Activated CD8-positive, alpha-beta memory T cell treated with anti-CD3 and anti-CD28 coated beads for 48 hours (primary cell): ENCODE data around the gene VPS51.
"Not testable (repeated sequence)": the region's sequence is repeated elsewhere in the genome, so short reads cannot be mapped to it uniquely, and the experiment has no call there.

Experiments used
- DNase-seq, 3 experiments: peaks; one replicate each; pipeline ENCODE4 v3.0.0-alpha.2; 2020; ENCODE audit warnings: low read depth in 2 of 3, low spot score in 2 of 3

The VPS51 gene

DNA sequence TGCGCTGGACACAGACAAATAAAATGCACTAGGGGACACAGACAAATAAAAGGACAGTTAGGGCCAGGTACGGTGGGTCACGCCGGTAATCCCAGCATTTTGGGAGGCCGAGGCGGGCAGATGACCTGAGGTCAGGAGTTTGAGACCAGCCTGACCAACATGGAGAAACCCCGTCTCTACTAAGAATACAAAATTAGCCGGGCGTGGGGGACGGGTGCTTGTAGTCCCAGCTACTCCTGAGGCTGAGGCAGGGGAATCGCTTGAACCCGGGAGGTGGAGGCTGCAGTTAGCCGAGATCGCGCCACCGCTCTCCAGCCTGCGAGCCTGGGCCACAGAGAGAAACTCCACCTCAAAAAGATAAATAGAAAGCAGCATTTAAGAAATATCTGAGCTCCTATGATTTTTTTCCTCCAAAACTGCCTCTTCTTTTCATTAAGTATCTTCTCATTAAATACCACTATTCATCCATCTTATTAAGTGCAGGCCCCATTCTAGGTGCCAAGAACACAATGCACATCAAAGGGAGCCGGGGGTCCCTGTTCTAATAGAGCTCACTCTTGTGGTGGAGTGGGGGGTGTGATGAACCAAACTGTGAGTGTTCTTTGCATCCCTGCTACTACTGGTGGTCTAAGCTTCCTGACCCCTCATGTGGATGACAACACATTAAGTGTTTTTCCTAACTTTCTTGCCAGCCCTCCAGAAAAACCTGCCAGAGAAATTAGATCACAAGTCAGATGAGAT, 22.3 kb downstream of the VPS51 start:
- DNase-seq, result no peak

DNA sequence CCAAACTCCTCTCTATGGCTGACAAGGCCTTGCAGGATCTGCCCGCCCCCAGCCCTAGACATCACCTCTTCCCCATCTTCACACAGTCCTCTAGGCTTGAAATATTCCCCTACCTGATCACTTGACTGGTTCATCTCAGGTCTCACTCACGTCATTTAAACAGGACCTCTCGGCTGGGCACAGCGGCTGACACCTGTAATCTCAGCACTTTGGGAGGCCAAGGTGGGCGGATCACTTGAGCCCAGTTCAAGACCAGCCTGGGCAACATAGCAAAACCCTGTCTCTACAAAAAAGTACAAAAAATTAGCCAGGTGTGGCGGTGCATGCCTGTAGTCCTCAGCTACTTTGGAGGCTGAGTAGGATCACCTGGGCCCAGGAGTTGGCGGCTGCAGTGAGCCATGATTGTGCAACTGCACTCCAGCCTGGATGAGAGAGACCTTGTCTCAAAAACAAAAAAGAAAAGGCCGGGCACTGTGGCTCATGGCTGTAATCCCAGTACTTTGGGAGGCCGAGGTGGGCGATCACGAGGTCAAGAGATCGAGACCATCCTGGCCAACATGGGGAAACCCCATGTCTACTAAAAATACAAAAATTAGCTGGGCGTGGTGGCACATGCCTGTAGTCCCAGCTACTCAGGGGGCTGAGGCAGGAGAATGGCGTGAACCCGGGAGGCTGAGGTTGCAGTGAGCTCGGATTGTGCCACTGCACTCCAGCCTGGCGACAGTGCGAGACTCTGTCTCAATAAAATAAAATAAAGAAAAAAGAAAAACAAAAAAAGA, 23.1 kb downstream of the VPS51 start:
- DNase-seq, result not testable (repeated sequence)

DNA sequence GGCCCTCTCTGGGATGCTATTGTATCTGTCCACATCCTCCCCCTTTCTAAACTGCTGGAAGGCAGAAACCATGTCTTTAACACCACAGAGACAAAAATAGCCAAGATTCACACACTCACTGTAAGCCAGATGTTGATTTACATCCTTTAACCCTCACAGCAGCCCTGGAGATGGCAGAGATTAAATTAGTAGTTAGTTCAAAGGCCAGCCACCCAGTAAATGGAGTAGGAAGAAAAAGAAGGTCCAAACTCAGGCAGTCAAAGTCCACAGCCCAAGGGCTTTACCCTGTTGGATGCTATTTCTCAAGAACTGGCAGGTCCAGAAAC, 23.6 kb downstream of the VPS51 start:
- DNase-seq, result no peak

DNA sequence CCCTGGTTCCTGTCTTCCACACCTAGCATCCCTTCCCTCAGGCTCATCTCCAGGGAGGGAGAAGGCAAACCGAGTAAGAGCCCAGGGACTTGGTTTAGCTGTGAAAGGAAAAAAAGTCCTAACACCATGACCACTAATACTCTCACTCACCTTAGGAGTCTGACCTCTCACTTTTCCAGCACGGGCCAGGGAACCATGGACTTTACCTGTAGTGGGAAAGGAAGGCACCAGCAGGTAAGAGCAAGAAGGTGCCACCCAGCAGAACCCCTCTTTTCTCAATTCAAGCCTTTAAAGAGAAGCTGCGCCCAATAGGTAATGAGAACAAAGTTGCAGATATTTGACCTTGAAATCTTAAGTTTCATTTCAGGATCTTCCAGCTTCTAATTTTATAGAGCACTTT, 24.8 kb downstream of the VPS51 start:
- DNase-seq, result no peak

DNA sequence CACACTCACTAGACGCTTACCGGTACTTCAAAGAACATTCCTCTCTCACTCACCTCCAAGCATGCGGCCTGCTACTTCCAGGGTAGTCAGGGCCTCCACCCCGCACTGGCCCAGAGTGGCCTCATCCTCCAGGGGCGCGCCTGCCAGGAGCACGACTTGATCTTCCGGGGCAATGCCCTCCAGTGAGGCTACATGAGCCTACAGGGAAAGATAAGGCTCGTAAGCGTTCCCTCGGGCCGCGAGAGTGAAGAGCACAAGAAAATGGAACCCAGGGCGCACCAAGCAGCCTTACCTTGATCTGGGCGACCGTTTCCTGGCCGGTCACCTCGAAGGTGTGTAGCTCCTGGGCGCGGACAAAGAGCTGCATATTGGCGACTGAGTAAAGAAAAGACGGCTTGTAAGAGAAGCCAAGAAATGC, 25.4 kb downstream of the VPS51 start:
- no peak for DNase-seq

DNA sequence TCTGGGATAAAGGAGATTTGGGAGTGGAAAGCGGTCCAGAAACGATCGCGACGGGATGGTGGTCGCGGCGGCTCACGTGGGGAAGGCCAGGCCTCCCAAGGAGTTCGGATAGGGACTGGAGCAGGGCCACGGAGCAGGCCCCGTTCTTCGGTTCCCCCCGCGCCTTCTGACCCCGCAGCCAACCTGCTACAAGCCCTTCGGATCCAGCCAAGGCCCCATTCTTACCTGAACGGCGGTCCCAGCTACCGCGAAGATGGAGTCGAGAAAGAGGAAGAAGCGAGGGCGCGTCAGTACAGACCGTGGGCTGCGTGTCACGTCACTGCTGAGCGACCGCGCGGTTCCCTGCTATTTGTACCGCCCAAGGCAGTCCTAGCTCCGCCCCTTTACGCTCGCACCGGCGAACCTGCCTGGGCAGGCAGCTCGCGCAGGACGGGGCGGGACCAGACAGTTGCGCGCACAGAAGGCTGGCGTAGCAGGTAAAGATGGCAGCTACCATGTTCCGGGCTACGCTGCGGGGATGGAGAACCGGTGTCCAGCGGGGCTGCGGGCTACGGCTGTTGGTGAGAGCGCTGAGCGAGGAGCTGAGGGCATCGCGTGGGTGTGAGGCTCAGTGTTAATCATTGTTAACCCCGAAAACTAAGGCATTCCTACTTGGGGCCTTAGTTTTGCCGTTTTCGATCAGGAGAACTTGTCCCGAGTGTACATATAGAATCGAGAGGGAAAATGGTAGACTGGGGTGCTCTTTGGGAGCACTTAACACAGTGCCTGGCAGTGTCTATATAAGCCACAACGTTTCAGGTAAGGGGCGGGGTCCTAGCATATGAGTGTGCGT, 26.1 kb downstream of the VPS51 start, which contains the start of the genes FAU and MRPL49:
Gene FAU, minus strand, starts transcription at position 270 of the 832 bp plus-strand sequence. CDS start 321 bp downstream, outside the sequence.
Gene MRPL49, plus strand, starts transcription at position 457 of the 832 bp plus-strand sequence. Its CDS starts 26 bp downstream, at position 483.
- peak; percentile 92 to 96 (median 94) for DNase-seq

DNA sequence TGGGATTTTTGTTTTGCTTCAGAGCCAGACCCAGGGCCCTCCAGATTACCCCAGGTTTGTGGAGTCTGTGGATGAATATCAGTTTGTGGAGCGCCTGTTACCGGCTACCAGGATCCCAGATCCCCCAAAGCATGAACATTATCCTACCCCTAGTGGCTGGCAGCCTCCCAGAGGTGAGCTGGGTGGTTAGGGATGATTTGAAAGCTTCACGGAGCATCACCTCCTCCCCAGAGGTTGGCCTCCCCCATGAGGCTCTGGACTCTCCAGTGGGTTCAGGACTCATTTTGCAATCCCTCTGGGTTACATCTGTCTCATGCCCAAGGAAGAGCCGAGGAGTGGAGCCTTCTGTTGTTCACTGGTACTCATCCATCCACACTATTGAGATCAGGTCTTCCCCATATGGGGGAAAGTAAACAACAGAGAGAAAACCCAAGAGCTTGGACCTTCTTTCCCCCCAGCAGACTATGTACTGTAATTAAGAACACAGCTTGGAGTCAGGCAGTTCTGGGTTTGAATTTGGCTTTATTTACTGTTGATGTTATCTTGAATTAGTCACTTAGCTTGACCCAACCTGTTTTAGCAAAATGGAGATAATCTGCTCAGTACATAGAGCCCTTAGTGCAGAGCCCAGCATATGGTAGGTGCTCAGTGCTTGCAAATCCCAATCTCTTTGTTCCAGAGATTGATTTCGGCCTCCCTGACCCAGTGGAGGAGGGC, 28.6 kb downstream of the VPS51 start:
- no peak for DNase-seq

DNA sequence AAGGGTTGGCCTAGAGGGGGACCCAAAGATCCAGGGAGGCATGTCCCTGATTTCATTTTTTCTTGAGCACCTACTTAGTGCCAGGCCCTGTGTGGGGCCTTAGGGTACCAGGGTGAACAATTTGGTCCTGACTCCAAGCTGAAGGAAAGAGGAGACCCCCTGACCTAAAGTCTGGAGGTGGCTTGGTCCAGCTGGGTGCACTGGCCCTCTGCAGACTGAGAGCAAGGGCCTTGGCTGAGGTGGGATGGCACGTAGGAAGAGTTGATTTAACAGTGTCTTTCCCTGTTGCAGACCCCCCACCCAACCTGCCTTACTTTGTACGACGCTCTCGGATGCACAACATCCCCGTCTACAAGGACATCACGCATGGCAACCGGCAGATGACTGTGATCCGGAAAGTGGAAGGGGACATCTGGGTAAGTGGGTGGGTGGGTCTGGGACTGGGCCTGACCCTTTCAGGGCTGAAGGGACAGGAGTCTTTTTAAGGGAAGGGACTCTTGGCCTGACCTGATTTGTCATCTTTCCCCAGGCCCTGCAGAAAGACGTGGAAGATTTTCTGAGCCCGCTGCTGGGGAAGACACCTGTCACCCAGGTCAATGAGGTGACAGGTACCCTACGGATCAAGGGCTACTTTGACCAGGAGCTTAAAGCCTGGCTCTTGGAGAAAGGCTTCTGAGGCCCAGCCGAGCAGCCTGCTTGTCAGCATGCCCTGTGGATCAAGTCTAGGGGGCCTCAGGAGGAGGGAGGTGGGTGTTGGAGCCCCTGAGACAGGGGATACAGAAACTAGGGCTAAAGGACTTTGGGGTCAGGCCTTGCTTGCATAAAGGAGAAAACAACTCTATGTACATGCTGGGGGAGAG, 29.4 kb downstream of the VPS51 start:
- DNase-seq, result no peak

DNA sequence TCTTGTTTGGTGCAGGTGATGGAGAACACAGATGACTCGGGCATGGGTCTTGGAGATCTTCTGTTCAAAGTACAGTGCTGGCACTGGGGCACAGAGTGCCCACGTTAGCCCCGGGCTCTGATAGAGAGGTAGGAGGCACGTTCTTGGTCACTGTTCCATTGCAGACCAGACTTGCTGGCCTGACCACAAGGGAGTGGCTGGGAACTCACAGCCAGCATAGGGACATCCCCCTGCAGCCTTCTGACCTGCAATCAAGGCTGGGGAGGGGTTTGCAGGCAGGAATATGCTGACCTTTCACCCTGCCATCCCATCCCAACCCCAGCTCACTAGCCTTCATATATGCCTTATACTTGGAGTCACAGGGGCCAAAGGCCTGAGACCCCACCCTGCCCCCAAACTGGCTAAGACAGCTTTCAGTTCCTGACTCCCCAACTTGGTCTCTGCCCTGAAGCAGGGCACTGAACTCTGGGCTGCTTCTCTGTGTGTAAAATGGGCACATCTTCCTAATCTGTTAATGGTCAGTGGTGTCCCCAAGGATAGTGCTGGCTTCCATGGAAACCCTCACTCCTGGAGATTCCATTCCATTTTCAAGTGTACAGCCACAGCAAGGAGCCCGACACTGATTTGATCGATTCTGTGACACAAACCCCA, 30.7 kb downstream of the VPS51 start:
- DNase-seq, result no peak

DNA sequence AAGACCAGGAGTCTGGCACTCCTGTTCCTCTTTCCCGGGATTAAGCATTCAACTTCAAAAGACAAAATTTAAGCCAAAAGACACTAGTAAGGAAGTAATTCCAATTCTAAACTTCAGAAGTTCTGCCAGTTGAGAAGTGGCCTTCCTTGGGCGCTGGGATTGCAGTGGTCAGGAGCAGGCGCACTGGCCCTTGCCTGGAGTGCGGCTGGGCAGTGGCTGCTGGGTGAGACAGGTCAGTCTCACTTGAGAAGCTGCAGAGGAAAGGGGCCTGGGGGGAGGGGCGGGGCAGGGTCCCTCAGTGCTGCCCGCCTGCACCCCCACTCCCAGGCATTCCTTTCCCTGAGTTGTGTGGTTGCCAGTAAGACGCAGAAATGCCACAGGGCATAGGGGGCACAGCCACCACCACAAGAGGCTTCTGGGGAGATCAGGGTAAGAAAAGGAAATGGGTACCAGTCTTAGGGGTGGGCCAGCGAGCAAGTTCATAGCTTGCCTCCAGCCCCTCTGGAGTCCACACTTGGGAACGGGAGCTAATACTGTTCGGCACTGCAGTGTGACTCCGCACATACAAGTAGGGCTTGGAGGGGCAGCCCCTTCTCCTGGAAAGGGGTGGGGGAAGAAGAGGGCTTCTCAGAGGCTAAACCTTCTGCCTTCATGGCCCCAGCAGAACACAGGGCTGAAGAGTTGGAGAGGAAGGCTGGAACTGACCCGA, 31.6 kb downstream of the VPS51 start:
- no peak for DNase-seq

DNA sequence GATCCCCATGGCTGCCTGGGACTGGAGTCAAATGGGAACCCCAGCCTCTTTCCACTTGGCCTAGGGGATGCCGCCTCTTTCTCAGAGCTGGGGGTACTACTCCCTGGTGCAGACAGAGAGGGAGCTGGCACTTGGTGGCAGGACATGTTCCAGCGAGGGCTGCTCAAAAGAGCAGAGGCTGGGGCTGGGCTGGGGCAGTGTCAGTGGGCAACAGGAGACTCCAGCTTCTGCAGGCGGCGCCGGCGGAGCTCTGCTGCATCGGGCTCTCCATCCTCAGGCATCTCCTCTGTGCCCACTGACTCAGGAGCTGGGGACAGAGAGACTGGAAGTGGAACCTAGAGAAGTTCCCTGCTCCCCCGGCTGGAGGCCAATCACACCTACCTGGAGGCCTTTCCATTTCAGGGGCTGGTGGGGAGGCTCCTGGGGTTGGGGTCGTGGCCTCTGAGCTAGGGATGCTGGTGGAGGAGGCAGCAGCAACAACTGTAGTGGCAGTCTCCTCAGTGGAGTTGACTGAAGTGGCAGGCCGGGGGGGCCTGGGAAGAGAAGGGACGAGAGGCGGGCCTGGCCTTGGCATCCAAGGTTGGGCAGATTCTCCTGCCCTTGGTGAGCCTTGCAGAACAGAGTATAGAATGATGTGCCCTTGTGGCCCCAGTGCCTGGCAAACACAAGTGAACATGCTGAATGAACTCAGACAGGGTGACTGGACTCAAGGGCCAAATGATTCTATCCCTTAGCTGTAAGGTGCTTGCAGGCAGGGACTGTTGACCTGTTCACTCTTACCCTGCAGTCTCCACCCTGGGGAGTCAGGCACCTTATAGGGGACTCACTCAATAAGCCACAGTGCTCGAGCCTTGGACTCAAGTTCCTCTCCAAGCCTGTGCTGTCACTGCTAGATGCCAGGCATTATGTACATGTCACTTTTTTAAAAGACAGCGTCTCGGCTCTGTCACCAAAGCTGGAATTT, 32.5 kb downstream of the VPS51 start:
- DNase-seq, result no peak

DNA sequence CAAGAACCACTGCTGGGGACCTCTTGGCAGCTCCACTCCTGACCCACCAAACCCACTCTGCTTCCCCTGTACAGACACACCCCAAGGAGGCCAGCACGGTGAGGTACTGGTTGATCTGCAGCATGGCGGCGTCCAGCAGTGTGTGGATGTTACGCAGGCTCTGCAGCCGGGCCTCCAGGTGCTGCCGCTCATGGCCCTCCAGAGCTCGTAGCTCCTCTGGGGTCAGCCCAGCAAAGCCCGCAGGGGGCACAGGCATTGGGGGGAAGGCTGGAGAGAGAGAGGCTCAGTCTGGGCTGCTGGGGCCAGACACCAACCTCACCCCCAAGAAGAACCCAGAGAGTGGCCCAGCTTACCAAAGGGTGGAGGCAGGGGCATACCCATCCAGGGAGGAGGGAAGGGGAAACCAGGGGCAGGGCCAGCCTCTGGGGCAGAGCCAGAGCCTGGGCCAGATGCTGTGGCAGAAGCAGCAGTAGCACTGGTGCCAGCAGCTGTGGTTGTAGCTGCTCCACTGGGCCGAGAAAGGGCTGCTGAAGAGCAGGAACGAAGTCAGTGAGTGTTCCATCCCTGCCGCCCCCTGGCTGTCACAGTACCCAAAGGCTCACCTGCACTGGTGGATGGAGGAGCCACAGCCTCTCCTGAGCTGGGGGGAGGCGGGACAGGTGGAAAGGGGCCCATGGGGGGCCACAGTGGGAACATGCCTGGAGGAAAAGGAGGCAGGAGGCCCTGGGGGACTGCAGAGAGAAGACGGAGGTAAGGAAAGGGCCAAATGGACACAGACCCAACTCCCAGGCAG, 33.8 kb downstream of the VPS51 start:
- no peak for DNase-seq

DNA sequence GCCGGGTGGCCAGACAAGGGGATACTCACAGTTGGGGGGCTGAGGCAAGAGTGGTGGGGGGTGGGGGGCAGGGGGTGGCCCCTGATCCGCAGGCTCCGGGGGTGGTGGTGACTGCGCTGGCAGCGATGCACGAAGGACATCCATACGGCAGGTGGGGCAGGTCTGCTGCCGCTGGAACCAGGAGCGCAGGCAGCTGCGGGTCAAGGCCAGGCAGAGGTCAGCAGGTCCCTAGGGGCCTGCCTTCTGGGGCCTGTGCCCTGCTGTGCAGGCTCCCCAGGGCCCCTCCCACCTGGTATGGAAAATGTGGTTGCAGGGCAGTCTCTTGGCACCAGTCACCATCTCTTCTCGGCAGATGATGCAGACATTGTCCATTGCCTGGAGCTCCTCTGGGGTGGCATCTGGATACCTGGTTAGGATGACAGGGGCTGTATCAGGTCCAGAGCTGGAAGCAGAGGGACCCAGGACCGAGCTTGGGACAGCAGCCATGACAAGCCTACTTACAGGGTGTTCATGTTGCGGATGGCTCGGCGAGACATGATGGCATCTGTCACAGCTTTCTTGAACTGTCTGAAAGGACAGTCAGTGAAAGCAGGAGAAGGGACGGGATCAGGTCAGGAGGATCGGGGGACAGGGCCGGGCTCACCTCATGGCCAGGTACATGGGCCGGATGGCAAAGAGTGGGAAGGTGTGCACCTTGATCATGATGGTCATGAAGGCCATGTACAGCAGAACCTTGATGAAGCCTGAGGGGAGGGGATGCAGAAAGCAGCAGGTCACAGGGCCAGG, 34.8 kb downstream of the VPS51 start:
- DNase-seq, result no peak

DNA sequence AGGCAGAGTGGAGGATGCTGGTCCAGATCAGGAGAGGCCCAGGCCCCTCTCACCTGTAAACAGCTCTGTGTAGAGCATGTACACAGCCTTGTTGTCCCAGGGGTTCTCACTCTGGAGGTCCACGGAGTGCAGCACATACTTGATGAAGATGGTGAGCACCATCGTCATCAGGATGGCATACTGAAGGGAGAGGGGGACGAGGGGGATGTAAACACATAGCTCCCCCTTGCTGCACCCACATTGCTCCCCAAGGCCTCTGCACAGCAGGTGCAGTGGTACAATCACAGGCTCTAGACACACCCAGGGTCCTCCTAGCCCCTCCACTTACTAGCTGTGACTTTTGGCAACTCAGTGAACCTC, 35.4 kb downstream of the VPS51 start:
- DNase-seq, result no peak

DNA sequence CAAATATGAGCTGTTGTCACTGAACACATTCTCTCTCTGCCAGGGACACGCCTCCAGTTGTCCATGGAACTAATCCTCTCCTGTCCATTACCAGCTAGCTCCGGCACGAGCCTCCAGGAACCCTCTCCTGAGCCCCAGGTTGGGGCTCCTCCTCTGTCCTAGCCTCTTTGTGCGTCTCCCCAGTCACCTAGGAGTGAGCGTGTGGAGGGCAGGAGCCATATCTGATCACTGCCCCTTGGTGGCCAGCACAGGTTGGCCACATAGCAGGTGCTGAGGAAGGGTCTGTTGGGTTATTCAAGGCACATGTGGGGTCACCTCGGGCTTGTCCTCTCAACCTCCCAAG, 35.9 kb downstream of the VPS51 start:
- no peak for DNase-seq

DNA sequence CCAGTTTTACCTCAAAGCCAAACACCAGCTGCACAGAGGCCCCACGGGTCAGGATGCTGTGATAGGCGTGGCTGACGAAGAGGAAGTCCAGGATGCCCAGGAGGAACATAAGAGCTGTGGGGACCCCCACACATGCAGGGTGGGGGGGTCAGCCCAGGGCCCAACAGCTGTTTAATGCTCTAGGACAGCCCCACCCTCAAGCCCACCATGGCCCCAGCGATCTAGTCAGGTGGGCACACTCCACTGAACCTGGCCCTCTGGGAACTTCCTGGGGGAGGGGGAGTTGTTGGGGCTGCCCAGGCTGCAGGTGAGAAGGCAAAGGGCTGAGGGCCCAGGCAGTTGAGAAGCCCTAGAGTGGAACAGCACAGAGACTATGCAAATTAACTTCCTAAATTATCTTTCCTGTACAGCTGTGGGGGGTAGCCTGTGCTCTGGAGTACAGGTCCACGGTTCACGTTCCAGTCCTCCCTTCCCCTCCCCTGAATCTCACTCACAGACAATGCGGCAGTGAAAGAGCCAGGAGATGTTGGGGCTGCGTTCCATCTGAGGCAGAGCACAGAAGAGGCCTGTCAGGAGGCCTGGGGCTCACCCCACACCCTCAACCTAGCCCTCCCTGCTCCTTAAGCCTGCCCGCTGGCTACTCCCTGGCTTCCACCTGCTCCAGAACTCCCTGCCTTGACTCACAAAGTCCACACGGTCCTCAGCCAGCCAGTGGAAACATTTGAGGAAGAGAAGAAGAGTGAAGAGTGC, 36.4 kb downstream of the VPS51 start:
- no peak for DNase-seq
